ENCODE measurements around the gene TRPT1. TPM values are rescaled to one million over a fixed set of nuclear protein-coding genes. Genes with fewer than 3 reads are reported as not detected.

The TRPT1 gene
- total RNA-seq, 1 donor from 2014 or later: 27.8 TPM

GRCh38 chr11:64219755-64220154 lies 6.2 kb downstream of the TRPT1 start:
- DNase-seq (no peak), ATAC-seq (no peak)
- H3K36me3 ChIP-seq: peaks cover 57% of the 10 kb centered on the region
- no peak for TF ChIP-seq CTCF (IDR thresholded peaks at IDR 0.05)
- H3K4me3 ChIP-seq: no peak overlapping the region
- H3K9me3 ChIP-seq: no peaks in the 10 kb centered on the region
- peaks cover 2% of the 10 kb centered on the region for H3K4me1 ChIP-seq
- intact Hi-C loops (cut with DNase I): no loop called here
- no peak overlapping the region for H3K27ac ChIP-seq
- H3K27me3 ChIP-seq (ENCODE audit: low read depth): no peaks in the 10 kb centered on the region

GRCh38 chr11:64219354-64219684 lies 6.7 kb downstream of the TRPT1 start:
- peaks cover 61% of the 10 kb centered on the region for H3K36me3 ChIP-seq
- DNase-seq: no peak
- H3K27ac ChIP-seq: no peak overlapping the region
- no peaks in the 10 kb centered on the region for H3K4me1 ChIP-seq
- no peaks in the 10 kb centered on the region for H3K27me3 ChIP-seq (ENCODE audit: low read depth)
- TF ChIP-seq CTCF (IDR thresholded peaks at IDR 0.05): no peak
- H3K4me3 ChIP-seq: no peak overlapping the region
- ATAC-seq: peak in 1 of 2 donors; percentile 5
- intact Hi-C loops (cut with DNase I): no loop called here
- H3K9me3 ChIP-seq: no peaks in the 10 kb centered on the region

GRCh38 chr11:64218628-64219353 lies 7.2 kb downstream of the TRPT1 start:
- H3K4me1 ChIP-seq: no peaks in the 10 kb centered on the region
- H3K27ac ChIP-seq: no peak overlapping the region
- intact Hi-C loops (cut with DNase I): no loop called here
- no peak for TF ChIP-seq CTCF (IDR thresholded peaks at IDR 0.05)
- ATAC-seq (no peak), DNase-seq (no peak)
- H3K27me3 ChIP-seq (ENCODE audit: low read depth): no peaks in the 10 kb centered on the region
- no peak overlapping the region for H3K4me3 ChIP-seq
- H3K36me3 ChIP-seq: peaks cover 64% of the 10 kb centered on the region
- H3K9me3 ChIP-seq: no peaks in the 10 kb centered on the region

GRCh38 chr11:64216879-64217278 lies 9.1 kb downstream of the TRPT1 start:
- TF ChIP-seq CTCF (IDR thresholded peaks at IDR 0.05): no peak
- intact Hi-C loops (cut with DNase I): no loop called here
- no peaks in the 10 kb centered on the region for H3K4me1 ChIP-seq
- no peak overlapping the region for H3K4me3 ChIP-seq
- no peaks in the 10 kb centered on the region for H3K9me3 ChIP-seq
- peaks cover 63% of the 10 kb centered on the region for H3K36me3 ChIP-seq
- no peak overlapping the region for H3K27ac ChIP-seq
- no peaks in the 10 kb centered on the region for H3K27me3 ChIP-seq (ENCODE audit: low read depth)
- no peak for DNase-seq
- ATAC-seq: no peak

GRCh38 chr11:64211181-64211872 lies 14.7 kb downstream of the TRPT1 start:
- H3K4me3 ChIP-seq: no peak overlapping the region
- H3K9me3 ChIP-seq: no peaks in the 10 kb centered on the region
- no peak for DNase-seq
- no peak for TF ChIP-seq CTCF (IDR thresholded peaks at IDR 0.05)
- ATAC-seq: no peak
- intact Hi-C loops (cut with DNase I): no loop called here
- H3K36me3 ChIP-seq: peaks cover 41% of the 10 kb centered on the region
- H3K27ac ChIP-seq: no peak overlapping the region
- no peaks in the 10 kb centered on the region for H3K27me3 ChIP-seq (ENCODE audit: low read depth)
- peaks cover 25% of the 10 kb centered on the region for H3K4me1 ChIP-seq

Measured in lower lobe of right lung (tissue), 2 donors.